GM12878 (cell line): ENCODE measurements around the gene ANKHD1. TPM values are rescaled to one million over a fixed set of nuclear protein-coding genes. Genes with fewer than 3 reads are reported as not detected.

Source experiments
- ATAC-seq: fragments of 200-7000 bp; cut with Tn5 transposase; 3 replicates; pipeline ENCODE4 v1.9.1; 2020; ENCODE audit warnings: mild to moderate bottlenecking, moderate library complexity
- BruUV-seq: library from RNA; stranded (reverse); fragments of 400-500 nt; replicated peaks from 2 replicates; lab custom pipeline; 2021; lab: Mats Ljungman, UMichigan
- CTCF ChIA-PET: fragments of 300-600 bp; sonication (Branson Sonifier 250); formaldehyde crosslinking; extraction: SDS; loops from one replicate; lab custom pipeline; 2021; ENCODE audit warnings: inconsistent platforms; lab: Yijun Ruan, JAX
- POLR2A ChIA-PET: fragments of 350-600 bp; formaldehyde crosslinking; extraction: SDS; loops from one replicate; lab custom pipeline; 2021; ENCODE audit warnings: inconsistent platforms; lab: Charles Lee
- RAD21 ChIA-PET: fragments of 300-600 bp; sonication (Branson Sonifier 250); formaldehyde crosslinking; loops from one replicate; lab custom pipeline; 2023; ENCODE audit warnings: antibody characterized with exemption; ENCODE audit not compliant: unreplicated experiment; lab: Charles Lee
- SMC1A ChIA-PET: fragments of 300-600 bp; sonication (Branson Sonifier 250); formaldehyde crosslinking; loops from one replicate; lab custom pipeline; 2023; ENCODE audit not compliant: unreplicated experiment, uncharacterized antibody; lab: Charles Lee
- DNase-seq: peaks from one replicate; pipeline ENCODE4 v3.0.0-alpha.2; 2011; ENCODE audit warnings: low read depth, low spot score
- FAIRE-seq: peaks from 3 replicates; lab custom pipeline; 2011; peaks lifted over from hg19 to GRCh38; lab: Jason Lieb, UNC
- H2AFZ ChIP-seq: 2 replicates; pipeline ENCODE4 v1.6.0; 2011; ENCODE audit warnings: low read depth, low read length, control low read depth; ENCODE audit not compliant: control insufficient read depth
- H3K27ac ChIP-seq: 2 replicates; pipeline ENCODE4 v1.5.1; 2011; ENCODE audit warnings: control low read depth; ENCODE audit not compliant: control insufficient read depth, insufficient read depth
- H3K27me3 ChIP-seq, 2 experiments: replicated peaks in 1 of 2; 2 replicates each; pipeline versions ENCODE4 v1.6.0 to v1.6.1; 2011; ENCODE audit warnings: low read length in 1 of 2; ENCODE audit not compliant: control insufficient read depth in 2 of 2, insufficient read depth in 2 of 2
- H3K36me3 ChIP-seq, 2 experiments: 2 replicates each; pipeline ENCODE4 v1.5.1; 2011; ENCODE audit warnings: low read length in 1 of 2; ENCODE audit not compliant: control insufficient read depth in 2 of 2, insufficient read depth in 2 of 2
- H3K4me1 ChIP-seq: 2 replicates; pipeline ENCODE4 v1.6.1; 2011; ENCODE audit warnings: mild to moderate bottlenecking, low read length, moderate library complexity, mixed read lengths; ENCODE audit not compliant: control insufficient read depth, insufficient read depth
- H3K4me2 ChIP-seq: 2 replicates; pipeline ENCODE4 v1.6.0; 2011; ENCODE audit warnings: control low read depth; ENCODE audit not compliant: control insufficient read depth, insufficient read depth
- H3K4me3 ChIP-seq: fragments of 200-600 bp; sonication (generic); 2 replicates; pipeline ENCODE4 v1.5.1; 2016
- H3K79me2 ChIP-seq: 2 replicates; pipeline ENCODE4 v1.6.0; 2011; ENCODE audit warnings: low read length; ENCODE audit not compliant: control insufficient read depth, insufficient read depth
- H3K9ac ChIP-seq: 2 replicates; pipeline ENCODE4 v1.8.0; 2011; ENCODE audit warnings: low read length, control low read depth, mixed read lengths; ENCODE audit not compliant: control insufficient read depth, insufficient read depth
- H3K9me3 ChIP-seq: replicated peaks from 3 replicates; pipeline ENCODE4 v1.5.1; 2011; ENCODE audit warnings: mild to moderate bottlenecking, low read length; ENCODE audit not compliant: control insufficient read depth, insufficient read depth
- H4K20me1 ChIP-seq: 2 replicates; pipeline ENCODE4 v1.6.0; 2011; ENCODE audit not compliant: control insufficient read depth, insufficient read depth
- ATF7 ChIP-seq: fragments of 450-650 bp; IDR thresholded peaks from 2 replicates; pipeline ENCODE4 v1.6.1; 2016; ENCODE audit warnings: low read depth, mild to moderate bottlenecking
- BRCA1 ChIP-seq: IDR thresholded peaks from 2 replicates; pipeline ENCODE4 v1.6.1; 2011; ENCODE audit warnings: low read depth, low read length, improper control_type of control experiment
- EZH2 ChIP-seq: IDR thresholded peaks from 2 replicates; pipeline ENCODE4 v1.6.1; 2012; ENCODE audit warnings: low read depth, mild to moderate bottlenecking, control low read depth, inconsistent platforms, low read length, borderline replicate concordance; ENCODE audit not compliant: control insufficient read depth
- HDGF ChIP-seq: fragments of 450-650 bp; IDR thresholded peaks from 2 replicates; pipeline ENCODE4 v1.6.1; 2016; ENCODE audit warnings: antibody characterized with exemption
- JUNB ChIP-seq: IDR thresholded peaks from 2 replicates; pipeline ENCODE4 v1.6.1; 2016; ENCODE audit warnings: antibody characterized with exemption, mild to moderate bottlenecking
- NFIC ChIP-seq: IDR thresholded peaks from 2 replicates; pipeline ENCODE4 v1.6.1; 2012; ENCODE audit warnings: low read depth, mild to moderate bottlenecking, inconsistent platforms, low read length, moderate library complexity
- RB1 ChIP-seq: fragments of 450-650 bp; formaldehyde crosslinking; IDR thresholded peaks from 2 replicates; pipeline ENCODE4 v1.6.1; 2017; ENCODE audit warnings: mild to moderate bottlenecking, borderline replicate concordance
- RELA ChIP-seq: fragments of 450-650 bp; IDR thresholded peaks from 2 replicates; pipeline ENCODE4 v1.8.0; 2014; ENCODE audit warnings: borderline replicate concordance; ENCODE audit not compliant: partially characterized antibody
- SIN3A ChIP-seq: IDR thresholded peaks from 2 replicates; pipeline ENCODE4 v1.6.1; 2012; ENCODE audit warnings: low read depth, low read length, improper control_type of control experiment
- SPI1 ChIP-seq: IDR thresholded peaks from 2 replicates; pipeline ENCODE4 v1.6.1; 2011; ENCODE audit warnings: low read depth, mild to moderate bottlenecking, low read length, moderate library complexity, borderline replicate concordance; ENCODE audit not compliant: insufficient read depth
- WGBS: methylation state at CpG from one replicate; pipeline ENCODE4 v1.1.6; 2016; ENCODE audit warnings: low lambda C conversion rate; ENCODE audit not compliant: insufficient replicate concordance, insufficient coverage; ENCODE audit errors: missing lambda C conversion rate; 5-methylcytosine and 5-hydroxymethylcytosine counted together
- in situ Hi-C: fragments of 300-500 bp; cut with MboI; formaldehyde crosslinking; loops from 9 replicates; pipeline ENCODE4 v1.14.3; 2018; ENCODE audit warnings: mixed read lengths
- intact Hi-C: fragments of 100-400 bp; cut with micrococcal nuclease; formaldehyde crosslinking; loops from one replicate; pipeline ENCODE4 v1.14.2; 2022; ENCODE audit not compliant: unreplicated experiment
- polyA plus RNA-seq, 11 experiments: library from polyadenylated mRNA; depleted of rRNA in 4 of 11; unstranded in 6 of 11; stranded (reverse) in 5 of 11; fragments of >200 nt; fragmentation: Nextera tagmentation in 4 of 11; fragmentation: Illumina TruSeq in 1 of 11; extraction: Ambion mirVana in 4 of 11; extraction: Trizol in 1 of 11; gene quantifications; 1 replicate in 1 of 11; 2 replicates in 10 of 11; pipeline versions ENCODE4 v1.2.1 to v1.2.3, GENCODE V29; 2011 to 2016; ENCODE audit warnings: inconsistent platforms in 2 of 11, missing spikeins in 2 of 11, low read depth in 1 of 11
- total RNA-seq, 4 experiments: library from RNA; depleted of rRNA in 3 of 4; stranded (reverse); fragments of >200 nt in 3 of 4; fragmentation: Illumina TruSeq in 1 of 4; extraction: Trizol in 1 of 4; gene quantifications; 2 replicates each; pipeline versions ENCODE4 v1.2.1 to v1.2.3, GENCODE V29; 2013 to 2021
- TF ChIP-seq, protein P1 (sequence below): fragments of 450-650 bp; formaldehyde crosslinking; IDR thresholded peaks from 2 replicates; pipeline ENCODE4 v1.5.0; 2022; ENCODE audit warnings: mild to moderate bottlenecking, missing genetic modification characterization

The ANKHD1 gene
- total and polyA plus RNA-seq, 10 of the 15 experiments (the other 5 are each of a cell fraction or from before 2014, with no cell fraction given): 31.6 to 96.8 (median 74.3) TPM

DNA sequence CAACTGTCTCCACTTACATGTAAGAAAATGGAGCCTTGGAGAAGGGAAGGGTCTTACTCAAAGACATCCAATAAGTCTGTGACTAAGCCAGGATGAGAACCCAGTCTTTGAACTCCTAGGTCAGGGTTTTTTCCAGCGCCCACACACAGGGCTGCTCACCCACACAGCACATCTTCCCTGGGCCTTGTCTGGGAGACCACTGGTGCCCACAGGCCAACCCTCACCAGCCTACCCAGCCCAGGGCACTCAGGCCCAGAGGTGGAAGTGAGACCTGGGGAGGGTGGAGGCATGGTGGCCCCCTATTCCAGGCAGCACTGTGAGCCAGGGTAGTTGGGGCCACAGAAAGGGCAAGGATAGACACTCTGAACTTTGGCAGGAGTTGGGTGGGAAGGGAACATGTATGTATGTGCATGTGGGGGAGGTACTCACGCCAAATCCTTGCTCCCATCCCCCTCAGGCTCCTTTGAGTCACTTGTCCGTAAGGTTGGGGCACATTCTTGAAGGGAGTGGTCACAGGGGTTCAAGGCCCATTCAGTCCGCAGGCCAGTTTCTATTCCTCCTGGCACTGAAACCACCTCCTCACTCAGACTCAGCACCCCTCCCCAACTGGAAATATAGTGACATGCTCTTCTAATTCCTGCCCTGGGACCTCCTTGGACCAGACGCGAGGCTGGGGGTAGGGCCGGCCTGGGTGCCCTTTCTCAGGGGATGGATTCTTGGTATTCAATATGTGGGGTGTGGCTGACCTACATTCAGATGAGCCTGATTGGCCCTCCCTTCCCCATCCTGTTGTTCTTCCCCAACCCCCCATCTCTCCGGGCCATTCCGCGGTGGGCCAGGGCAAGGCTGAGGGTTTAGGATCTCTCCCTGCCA is 44.5 kb upstream of the ANKHD1 start:
- in situ Hi-C loops (no loop called here), intact Hi-C loops (loop anchor here (1.0 to 5.0 kb wide), 3 partner anchors 113 to 180 kb away; partner anchors contain the start of gene CYSTM1)
- H3K9me3 ChIP-seq: no peaks in the 10 kb centered on the region
- SMC1A ChIA-PET: interaction anchor here (12.2 kb wide), 1 partner anchor 111 kb away, joined by 345 read pairs; no protein-coding TSS in a partner anchor
- H3K9ac ChIP-seq: peak overlapping the region; percentile 25; the same call in 1 of the 2 replicates
- H3K79me2 ChIP-seq: no peaks in the 10 kb centered on the region
- 9% methylated on average over 10 of the region's 10 CpGs for WGBS
- no TSS peak for BruUV-seq
- H3K36me3 ChIP-seq: no peaks in the 10 kb centered on the region
- no peaks in the 10 kb centered on the region for H4K20me1 ChIP-seq
- CTCF ChIA-PET: interaction anchor here (2.7 to 16.9 kb wide), 2 partner anchors 11 to 113 kb away, joined by 10 to 774 read pairs; partner anchors contain the start of gene HBEGF
- H3K27ac ChIP-seq: no peak overlapping the region
- DNase-seq: no peak
- peak overlapping the region; percentile 49 for H3K4me2 ChIP-seq
- no peak for FAIRE-seq
- H3K4me3 ChIP-seq: no peak overlapping the region
- peak; percentile 74 for ATAC-seq
- POLR2A ChIA-PET: no interaction called here
- H3K4me1 ChIP-seq: peaks cover 11% of the 10 kb centered on the region
- no peaks in the 10 kb centered on the region for H3K27me3 ChIP-seq
- RAD21 ChIA-PET: interaction anchor here (6.0 kb wide), 1 partner anchor 118 kb away, joined by 41 read pairs; no protein-coding TSS in a partner anchor
- peak overlapping the region; percentile 75 for H2AFZ ChIP-seq
- TF ChIP-seq ATF7 (0 out of 2 replicates have a peak, but pooled peaks have one; percentile 10), SPI1 (peak; percentile 27; the same call in 1 of the 2 replicates), EZH2 (no peak)

DNA sequence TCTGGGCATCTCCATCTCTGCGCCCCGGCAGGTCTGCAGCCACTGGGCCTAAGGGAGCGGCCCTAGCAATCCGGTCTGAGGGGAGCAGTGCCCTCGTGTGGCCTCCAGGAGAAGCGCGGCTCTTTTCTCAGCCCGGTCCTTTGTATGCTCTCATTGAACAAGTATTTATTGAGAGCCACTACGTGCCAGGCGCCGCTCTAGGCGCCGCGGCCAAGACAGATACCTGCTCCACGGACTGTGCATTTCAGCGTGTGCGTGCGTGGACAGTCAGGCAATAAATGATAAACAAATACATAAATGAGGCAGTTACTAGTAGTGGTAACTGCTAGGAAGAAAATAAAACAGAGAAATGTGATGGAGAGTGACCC is 43.9 kb upstream of the ANKHD1 start:
- no peaks in the 10 kb centered on the region for H3K27me3 ChIP-seq
- no peak for DNase-seq
- ChIA-PET RAD21 (interaction anchor here (1.9 kb wide), 1 partner anchor 113 kb away, joined by 22 read pairs; no protein-coding TSS in a partner anchor), POLR2A (no interaction called here), CTCF (interaction anchor here (0.9 to 3.3 kb wide), 6 partner anchors 15 to 118 kb away, joined by 3 to 44 read pairs (median 10); no protein-coding TSS in a partner anchor), SMC1A (interaction anchor here (0.7 to 2.8 kb wide), 3 partner anchors 12 to 393 kb away, joined by 3 to 20 read pairs (median 9); partner anchors contain the start of gene HBEGF)
- H2AFZ ChIP-seq: peak overlapping the region; percentile 75
- WGBS: 2% methylated on average over 18 of the region's 18 CpGs
- no peak overlapping the region for H3K27ac ChIP-seq
- no peak overlapping the region for H3K4me3 ChIP-seq
- peak; percentile 92 for FAIRE-seq
- intact Hi-C loops (loop anchor here (1.0 to 5.0 kb wide), 3 partner anchors 113 to 180 kb away; partner anchors contain the start of gene CYSTM1), in situ Hi-C loops (no loop called here)
- peak; percentile 98 for ATAC-seq
- H4K20me1 ChIP-seq: no peaks in the 10 kb centered on the region
- H3K4me1 ChIP-seq: peaks cover 11% of the 10 kb centered on the region
- no peaks in the 10 kb centered on the region for H3K9me3 ChIP-seq
- no peaks in the 10 kb centered on the region for H3K79me2 ChIP-seq
- peak overlapping the region; percentile 49 for H3K4me2 ChIP-seq
- no peaks in the 10 kb centered on the region for H3K36me3 ChIP-seq
- H3K9ac ChIP-seq: peak overlapping the region; percentile 25; the same call in 1 of the 2 replicates
- BruUV-seq: no TSS peak
- TF ChIP-seq NFIC (no peak), BRCA1 (no peak), SIN3A (no peak), JUNB (no peak), RB1 (no peak; the same call in 1 of the 2 replicates), HDGF (no peak), RELA (no peak), ATF7 (no peak)
- TF ChIP-seq, protein P1, sequence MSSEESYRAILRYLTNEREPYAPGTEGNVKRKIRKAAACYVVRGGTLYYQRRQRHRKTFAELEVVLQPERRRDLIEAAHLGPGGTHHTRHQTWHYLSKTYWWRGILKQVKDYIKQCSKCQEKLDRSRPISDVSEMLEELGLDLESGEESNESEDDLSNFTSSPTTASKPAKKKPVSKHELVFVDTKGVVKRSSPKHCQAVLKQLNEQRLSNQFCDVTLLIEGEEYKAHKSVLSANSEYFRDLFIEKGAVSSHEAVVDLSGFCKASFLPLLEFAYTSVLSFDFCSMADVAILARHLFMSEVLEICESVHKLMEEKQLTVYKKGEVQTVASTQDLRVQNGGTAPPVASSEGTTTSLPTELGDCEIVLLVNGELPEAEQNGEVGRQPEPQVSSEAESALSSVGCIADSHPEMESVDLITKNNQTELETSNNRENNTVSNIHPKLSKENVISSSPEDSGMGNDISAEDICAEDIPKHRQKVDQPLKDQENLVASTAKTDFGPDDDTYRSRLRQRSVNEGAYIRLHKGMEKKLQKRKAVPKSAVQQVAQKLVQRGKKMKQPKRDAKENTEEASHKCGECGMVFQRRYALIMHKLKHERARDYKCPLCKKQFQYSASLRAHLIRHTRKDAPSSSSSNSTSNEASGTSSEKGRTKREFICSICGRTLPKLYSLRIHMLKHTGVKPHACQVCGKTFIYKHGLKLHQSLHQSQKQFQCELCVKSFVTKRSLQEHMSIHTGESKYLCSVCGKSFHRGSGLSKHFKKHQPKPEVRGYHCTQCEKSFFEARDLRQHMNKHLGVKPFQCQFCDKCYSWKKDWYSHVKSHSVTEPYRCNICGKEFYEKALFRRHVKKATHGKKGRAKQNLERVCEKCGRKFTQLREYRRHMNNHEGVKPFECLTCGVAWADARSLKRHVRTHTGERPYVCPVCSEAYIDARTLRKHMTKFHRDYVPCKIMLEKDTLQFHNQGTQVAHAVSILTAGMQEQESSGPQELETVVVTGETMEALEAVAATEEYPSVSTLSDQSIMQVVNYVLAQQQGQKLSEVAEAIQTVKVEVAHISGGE (CRISPR knock-in tag): no peak
